GM23338 (cell line): ENCODE results near the gene CLDN6. TPM values are rescaled to one million over a fixed set of nuclear protein-coding genes. Genes with fewer than 3 reads are reported as not detected.
A peak's percentile ranks its signal among the peaks of the same experiment; 100 is the strongest.

Source experiments
- ATAC-seq: fragments of 200-7000 bp; cut with Tn5 transposase; 3 replicates; pipeline ENCODE4 v1.9.1; 2020
- DNase-seq: peaks from one replicate; pipeline ENCODE4 v3.0.0-alpha.2; 2015; ENCODE audit warnings: low spot score
- H2AFZ ChIP-seq: fragments of 200-600 bp; sonication (generic); 2 replicates; pipeline ENCODE4 v1.8.0; 2016; ENCODE audit warnings: antibody characterized with exemption, mild to moderate bottlenecking, moderate library complexity
- H3F3A ChIP-seq: fragments of 200-600 bp; sonication (generic); replicated peaks from 2 replicates; pipeline ENCODE4 v1.8.0; 2017; ENCODE audit warnings: antibody characterized with exemption, mixed run types, low read depth
- H3K27ac ChIP-seq: fragments of 200-600 bp; sonication (generic); 2 replicates; pipeline ENCODE4 v1.6.1; 2016; ENCODE audit warnings: low read depth
- H3K27me3 ChIP-seq: fragments of 200-600 bp; sonication (generic); 2 replicates; pipeline ENCODE4 v1.8.0; 2016; ENCODE audit warnings: mild to moderate bottlenecking, mixed run types, moderate library complexity; ENCODE audit not compliant: insufficient read depth
- H3K36me3 ChIP-seq: fragments of 200-600 bp; sonication (generic); 2 replicates; pipeline ENCODE4 v1.8.0; 2016; ENCODE audit warnings: mild to moderate bottlenecking; ENCODE audit not compliant: insufficient read depth
- H3K4me1 ChIP-seq: fragments of 200-600 bp; sonication (generic); 2 replicates; pipeline ENCODE4 v1.8.0; 2016; ENCODE audit warnings: mild to moderate bottlenecking, moderate library complexity; ENCODE audit not compliant: insufficient read depth
- H3K4me2 ChIP-seq: fragments of 200-600 bp; sonication (generic); 2 replicates; pipeline ENCODE4 v1.7.1; 2017; ENCODE audit warnings: mixed run types
- H3K4me3 ChIP-seq: fragments of 200-600 bp; sonication (generic); 2 replicates; pipeline ENCODE4 v1.6.1; 2016; ENCODE audit warnings: mixed run types
- H3K79me2 ChIP-seq: fragments of 200-600 bp; sonication (generic); replicated peaks from 2 replicates; pipeline ENCODE4 v1.8.0; 2017; ENCODE audit warnings: mild to moderate bottlenecking; ENCODE audit not compliant: insufficient read depth
- H3K9me2 ChIP-seq: fragments of 200-600 bp; sonication (generic); 2 replicates; pipeline ENCODE4 v1.8.0; 2017; ENCODE audit not compliant: insufficient read depth
- H4K20me1 ChIP-seq: fragments of 200-600 bp; sonication (generic); replicated peaks from 2 replicates; pipeline ENCODE4 v1.8.0; 2017; ENCODE audit warnings: mild to moderate bottlenecking; ENCODE audit not compliant: insufficient read depth
- H3K27ac Mint-ChIP-seq: 2 replicates; pipeline ENCODE4 v1.8.0; 2020; ENCODE audit warnings: inconsistent platforms, mild to moderate bottlenecking, moderate library complexity, mixed read lengths
- H3K27me3 Mint-ChIP-seq: 3 replicates; pipeline ENCODE4 v1.8.0; 2022; ENCODE audit warnings: low read depth, mild to moderate bottlenecking, moderate library complexity, mixed read lengths, inconsistent platforms; ENCODE audit not compliant: insufficient read depth, poor library complexity
- H3K36me3 Mint-ChIP-seq: 3 replicates; pipeline ENCODE4 v1.8.0; 2021; ENCODE audit warnings: low read depth, mild to moderate bottlenecking, inconsistent platforms, moderate library complexity, mixed read lengths
- H3K4me1 Mint-ChIP-seq: 3 replicates; pipeline ENCODE4 v1.8.0; 2020; ENCODE audit warnings: mild to moderate bottlenecking, inconsistent platforms, mixed read lengths
- H3K4me3 Mint-ChIP-seq: 3 replicates; pipeline ENCODE4 v1.8.0; 2021; ENCODE audit warnings: moderate library complexity, mild to moderate bottlenecking, inconsistent platforms, mixed read lengths
- H3K9me3 Mint-ChIP-seq: 3 replicates; pipeline ENCODE4 v1.8.0; 2020; ENCODE audit warnings: moderate library complexity, mild to moderate bottlenecking, inconsistent platforms, mixed read lengths
- CREB1 ChIP-seq: fragments of 250-450 bp; sonication (Bioruptor Pico); IDR thresholded peaks from 2 replicates; pipeline ENCODE4 v1.5.0; 2020; ENCODE audit warnings: low read depth, mild to moderate bottlenecking, moderate library complexity
- ETS1 ChIP-seq: IDR thresholded peaks from 2 replicates; pipeline ENCODE4 v1.6.1; 2016; ENCODE audit warnings: antibody characterized with exemption
- EZH2 ChIP-seq: fragments of 200-600 bp; sonication (generic); IDR thresholded peaks from one replicate; pipeline ENCODE4 v1.8.0; 2017; ENCODE audit warnings: antibody characterized with exemption, mild to moderate bottlenecking, low read depth; ENCODE audit not compliant: unreplicated experiment
- EZH2phosphoT487 ChIP-seq: fragments of 200-600 bp; sonication (generic); IDR thresholded peaks from one replicate; pipeline ENCODE4 v1.8.1; 2018; ENCODE audit warnings: antibody characterized with exemption; ENCODE audit not compliant: unreplicated experiment
- JUNB ChIP-seq: IDR thresholded peaks from one replicate; pipeline ENCODE4 v1.6.1; 2016; ENCODE audit warnings: antibody characterized with exemption; ENCODE audit not compliant: unreplicated experiment
- NANOG ChIP-seq: IDR thresholded peaks from 2 replicates; pipeline ENCODE4 v1.6.1; 2016; ENCODE audit warnings: antibody characterized with exemption, borderline replicate concordance
- POLR2AphosphoS5 ChIP-seq: IDR thresholded peaks from 2 replicates; pipeline ENCODE4 v1.6.1; 2016; ENCODE audit warnings: antibody characterized with exemption, low read depth
- REST ChIP-seq: IDR thresholded peaks from one replicate; pipeline ENCODE4 v1.6.1; 2018; ENCODE audit warnings: antibody characterized with exemption; ENCODE audit not compliant: unreplicated experiment
- ZNF114 ChIP-seq: fragments of 250-450 bp; sonication (Bioruptor Pico); IDR thresholded peaks from 2 replicates; pipeline ENCODE4 v1.5.0; 2020; ENCODE audit warnings: mild to moderate bottlenecking, moderate library complexity
- ZNF331 ChIP-seq: fragments of 250-450 bp; sonication (Bioruptor Pico); IDR thresholded peaks from 2 replicates; pipeline ENCODE4 v1.5.0; 2020; ENCODE audit warnings: low read depth, mild to moderate bottlenecking, moderate library complexity
- polyA plus RNA-seq: library from polyadenylated mRNA; unstranded; fragments of >200 nt; fragmentation: Nextera tagmentation; extraction: Ambion mirVana; gene quantifications from 2 replicates; pipeline ENCODE4 v1.2.1, GENCODE V29; 2016
- total RNA-seq: library from RNA; depleted of rRNA; stranded (reverse); fragments of >200 nt; shearing (Covaris generic); gene quantifications from 2 replicates; pipeline ENCODE4 v1.2.3, GENCODE V29; 2014
- TF ChIP-seq, protein P1 (sequence below), 2 experiments: fragments of 200-600 bp in 1 of 2; sonication (generic) in 1 of 2; conservative IDR thresholded peaks; 2 replicates each; pipeline versions ENCODE4 v1.5.1 to v1.6.1; 2016 to 2017; ENCODE audit warnings: antibody characterized with exemption in 2 of 2, low read depth in 2 of 2, mild to moderate bottlenecking in 2 of 2, moderate library complexity in 1 of 2

Gene CLDN6
- total and polyA plus RNA-seq, 2 experiments from 2014 or later = 537 to 1,028 TPM

DNA sequence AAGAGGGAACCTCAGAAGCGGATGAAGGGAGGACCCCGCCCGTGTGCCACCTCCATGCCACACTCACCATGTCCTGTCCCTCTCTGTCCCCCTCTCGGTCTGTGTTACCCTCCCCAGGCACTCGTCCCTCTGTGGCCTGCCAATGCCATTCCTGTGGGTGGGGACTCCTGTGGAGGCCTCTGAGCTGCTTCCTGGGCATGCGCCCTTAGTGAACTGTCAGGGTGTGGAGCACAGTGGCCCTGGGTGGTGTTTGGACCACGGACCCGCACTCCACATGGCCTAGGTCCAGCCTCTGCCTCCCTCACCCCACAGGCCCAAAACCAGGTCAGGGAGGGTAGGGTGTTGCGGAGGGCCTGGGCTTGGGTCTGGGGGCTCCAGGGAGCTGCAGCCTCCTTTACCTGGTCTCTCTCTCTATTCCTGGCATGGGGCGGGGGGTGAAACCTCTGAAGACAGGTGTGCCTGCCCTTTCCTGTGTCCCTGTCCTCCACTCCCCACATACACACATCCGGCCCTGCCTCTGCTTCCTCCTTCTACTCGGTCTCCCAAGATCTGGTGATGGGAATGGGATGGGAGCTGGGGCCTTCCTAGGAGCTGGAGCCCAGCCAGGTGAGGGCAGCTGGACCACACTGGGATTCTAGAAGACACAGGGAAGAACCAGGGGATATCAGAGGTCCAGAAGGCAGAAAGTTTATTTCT, 26.3 kb downstream of the CLDN6 start (continued):
- TF ChIP-seq REST = no peak

- H3K27me3 Mint-ChIP-seq = peaks cover 7% of the 10 kb centered on the region
- H3K4me1 ChIP-seq = peaks cover 30% of the 10 kb centered on the region
- no peak overlapping the region for H3K27ac Mint-ChIP-seq
- H3K27ac ChIP-seq = no peak overlapping the region
- peaks cover 30% of the 10 kb centered on the region for H3K4me1 Mint-ChIP-seq
- H3K27me3 ChIP-seq = no peaks in the 10 kb centered on the region
- no peaks in the 10 kb centered on the region for H3K9me2 ChIP-seq
- no peaks in the 10 kb centered on the region for H3F3A ChIP-seq
- peak; percentile 49 for DNase-seq
- peak; percentile 30 for ATAC-seq
- H3K36me3 Mint-ChIP-seq = no peaks in the 10 kb centered on the region
- no peaks in the 10 kb centered on the region for H3K79me2 ChIP-seq
- no peaks in the 10 kb centered on the region for H3K36me3 ChIP-seq
- peak overlapping the region; percentile 48 for H3K4me2 ChIP-seq
- no peaks in the 10 kb centered on the region for H4K20me1 ChIP-seq
- no peaks in the 10 kb centered on the region for H3K9me3 Mint-ChIP-seq
- H3K4me3 ChIP-seq = no peak overlapping the region
- TF ChIP-seq NANOG (no peak), ETS1 (no peak)
- no peak overlapping the region for H3K4me3 Mint-ChIP-seq
- no peak overlapping the region for H2AFZ ChIP-seq
Measured at GRCh38 chr16:2990891-2991290, 27.1 kb downstream of the CLDN6 start.

- H3K27ac Mint-ChIP-seq = no peak overlapping the region
- no peak overlapping the region for H3K4me3 Mint-ChIP-seq
- DNase-seq = no peak
- no peak for TF ChIP-seq ETS1
- TF ChIP-seq NANOG = no peak
- TF ChIP-seq, protein P1, sequence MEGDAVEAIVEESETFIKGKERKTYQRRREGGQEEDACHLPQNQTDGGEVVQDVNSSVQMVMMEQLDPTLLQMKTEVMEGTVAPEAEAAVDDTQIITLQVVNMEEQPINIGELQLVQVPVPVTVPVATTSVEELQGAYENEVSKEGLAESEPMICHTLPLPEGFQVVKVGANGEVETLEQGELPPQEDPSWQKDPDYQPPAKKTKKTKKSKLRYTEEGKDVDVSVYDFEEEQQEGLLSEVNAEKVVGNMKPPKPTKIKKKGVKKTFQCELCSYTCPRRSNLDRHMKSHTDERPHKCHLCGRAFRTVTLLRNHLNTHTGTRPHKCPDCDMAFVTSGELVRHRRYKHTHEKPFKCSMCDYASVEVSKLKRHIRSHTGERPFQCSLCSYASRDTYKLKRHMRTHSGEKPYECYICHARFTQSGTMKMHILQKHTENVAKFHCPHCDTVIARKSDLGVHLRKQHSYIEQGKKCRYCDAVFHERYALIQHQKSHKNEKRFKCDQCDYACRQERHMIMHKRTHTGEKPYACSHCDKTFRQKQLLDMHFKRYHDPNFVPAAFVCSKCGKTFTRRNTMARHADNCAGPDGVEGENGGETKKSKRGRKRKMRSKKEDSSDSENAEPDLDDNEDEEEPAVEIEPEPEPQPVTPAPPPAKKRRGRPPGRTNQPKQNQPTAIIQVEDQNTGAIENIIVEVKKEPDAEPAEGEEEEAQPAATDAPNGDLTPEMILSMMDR (conservative IDR thresholded peaks at IDR 0.05; ENCODE audit: low read depth in 2 of 2) = no peak
- no peak for TF ChIP-seq ZNF331 (CRISPR knock-in tag)
- no peak for TF ChIP-seq JUNB
- TF ChIP-seq ZNF114 (CRISPR knock-in tag) = no peak
- TF ChIP-seq EZH2 = no peak
- no peak for TF ChIP-seq CREB1
- TF ChIP-seq EZH2phosphoT487 = no peak
- no peak for TF ChIP-seq POLR2AphosphoS5
Measured at GRCh38 chr16:2988590-2989099, 29.3 kb downstream of the CLDN6 start.

More at GRCh38 chr16:2988590-2989099, 29.3 kb downstream of the CLDN6 start:
- no peaks in the 10 kb centered on the region; the same call in 1 of the 2 replicates for H3F3A ChIP-seq
- H3K4me3 ChIP-seq = no peak overlapping the region
- no peaks in the 10 kb centered on the region for H3K27me3 ChIP-seq
- no peak overlapping the region for H3K4me2 ChIP-seq
- H4K20me1 ChIP-seq = no peaks in the 10 kb centered on the region
- H2AFZ ChIP-seq = no peak overlapping the region
- H3K4me1 ChIP-seq = peaks cover 20% of the 10 kb centered on the region
- no peaks in the 10 kb centered on the region for H3K9me2 ChIP-seq
- no peaks in the 10 kb centered on the region for H3K36me3 Mint-ChIP-seq
- ATAC-seq = no peak
- peaks cover 29% of the 10 kb centered on the region for H3K4me1 Mint-ChIP-seq
- peaks cover 7% of the 10 kb centered on the region for H3K27me3 Mint-ChIP-seq
- no peak overlapping the region for H3K27ac ChIP-seq
- H3K9me3 Mint-ChIP-seq = no peaks in the 10 kb centered on the region
- H3K36me3 ChIP-seq = no peaks in the 10 kb centered on the region
- H3K79me2 ChIP-seq = no peaks in the 10 kb centered on the region
